ENCODE data around the gene EBLN1.

The EBLN1 gene

DNA sequence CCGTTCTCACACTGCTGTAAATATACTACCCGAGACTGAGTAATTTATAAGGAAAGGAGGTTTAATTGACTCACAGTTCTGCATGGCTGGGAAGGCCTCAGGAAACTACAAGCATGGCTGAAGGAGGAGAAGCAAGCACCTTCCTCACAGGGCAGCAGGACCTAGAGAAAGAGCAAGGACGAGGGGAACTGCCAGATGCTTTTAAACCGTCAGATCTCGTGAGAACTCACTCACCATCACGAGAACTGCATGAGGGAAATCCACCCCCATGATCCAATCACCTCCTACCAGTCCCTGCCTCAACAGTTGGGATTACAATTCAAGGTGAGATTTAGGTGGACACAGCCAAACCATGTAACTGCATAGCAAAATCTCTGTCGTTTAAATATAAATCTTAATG, at the start of gene EBLN1:
Gene EBLN1, minus strand, starts transcription at position 174 of the 400 bp plus-strand sequence. CDS start 8,032 bp downstream, outside the sequence.
- no peak for DNase-seq

DNA sequence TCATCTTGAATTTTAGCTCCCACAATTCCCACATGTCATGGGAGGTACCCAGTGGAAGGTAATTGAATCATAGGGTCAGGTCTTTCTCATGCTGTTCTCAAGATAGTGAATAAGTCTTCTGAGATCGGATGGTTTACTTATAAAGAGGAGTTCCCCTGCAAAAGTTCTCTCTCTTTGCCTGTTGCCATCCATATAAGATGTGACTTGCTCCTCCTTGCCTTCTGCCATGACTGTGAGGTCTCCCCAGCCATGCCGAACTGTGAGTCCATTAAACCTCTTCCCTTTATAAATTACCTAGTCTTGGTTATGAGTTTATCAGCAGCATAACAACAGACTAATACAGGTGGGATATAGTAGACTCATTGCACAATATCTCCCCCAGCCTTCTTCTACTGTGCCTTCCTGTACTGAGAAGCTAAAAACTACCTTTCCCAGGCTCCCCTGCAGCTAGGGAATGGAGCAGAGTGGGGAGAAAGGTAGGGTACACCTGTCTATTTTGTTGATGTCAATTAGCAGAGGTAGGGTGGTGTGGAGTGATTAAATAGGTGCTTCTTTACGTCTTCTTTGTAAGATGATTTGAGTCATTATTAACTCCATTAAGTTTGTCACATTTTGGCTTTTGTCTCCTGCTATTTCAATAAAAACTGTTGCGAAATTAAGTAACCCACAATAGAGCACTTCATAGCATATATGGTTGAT, 48.2 kb upstream of the EBLN1 start:
- DNase-seq, result no peak

DNA sequence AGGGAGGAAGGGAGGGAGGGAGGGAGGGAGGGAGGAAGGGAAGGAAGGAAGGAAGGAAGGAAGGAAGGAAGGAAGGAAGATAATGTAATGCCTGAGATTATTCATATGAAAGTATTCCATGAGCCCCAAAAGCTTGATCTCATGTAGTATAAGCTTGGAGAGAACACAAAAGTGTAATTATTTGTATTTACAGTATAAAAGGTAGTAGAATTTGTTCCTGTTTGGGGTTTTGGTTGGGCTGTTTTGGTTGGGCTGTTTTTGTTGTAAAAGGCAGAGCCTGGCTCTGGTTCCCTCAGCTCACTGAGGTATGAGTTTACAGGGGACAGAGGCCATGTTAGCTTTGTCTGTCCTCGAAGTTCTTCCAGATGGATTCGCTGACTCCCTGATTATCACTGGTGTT, 45.3 kb upstream of the EBLN1 start:
- DNase-seq, result no peak

DNA sequence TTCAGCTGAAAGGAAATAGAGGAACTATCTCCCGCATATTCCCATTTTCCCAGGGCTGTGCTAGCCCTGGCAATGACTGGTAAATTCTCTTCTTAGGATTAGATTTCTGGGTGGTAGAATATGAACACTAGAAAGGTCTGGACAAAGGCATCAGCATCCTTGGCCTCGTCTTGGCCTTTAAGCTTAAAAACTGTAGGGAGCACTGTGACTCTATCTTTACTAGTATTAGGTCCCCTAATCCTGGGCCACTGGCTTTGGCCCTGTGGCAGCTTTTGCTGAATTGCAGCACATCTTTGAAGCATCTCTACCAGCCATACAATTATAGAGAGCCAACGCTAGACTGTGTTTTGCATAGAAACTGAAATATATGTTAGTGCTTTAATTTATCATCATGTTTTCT, 41.5 kb upstream of the EBLN1 start:
- DNase-seq, result no peak

DNA sequence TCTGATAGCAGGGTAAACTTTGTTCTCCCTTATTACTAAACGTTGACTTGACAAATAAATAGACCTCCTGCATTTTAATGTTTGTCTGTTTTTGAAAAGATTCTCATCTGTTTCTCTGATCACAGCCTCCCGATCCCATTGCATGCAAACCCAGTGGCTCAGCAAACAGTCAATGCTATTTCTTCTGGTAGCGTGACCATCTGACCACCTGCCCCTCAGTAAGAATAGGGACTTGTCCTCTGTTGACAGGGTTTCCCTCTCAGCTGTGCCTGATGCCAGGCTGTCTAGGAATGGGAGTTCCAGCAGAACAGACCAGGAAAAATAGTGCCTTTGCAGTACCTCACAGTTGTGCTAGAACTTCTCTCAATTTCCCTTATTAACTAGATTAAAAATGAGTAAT, 40.7 kb upstream of the EBLN1 start:
- DNase-seq, result no peak

DNA sequence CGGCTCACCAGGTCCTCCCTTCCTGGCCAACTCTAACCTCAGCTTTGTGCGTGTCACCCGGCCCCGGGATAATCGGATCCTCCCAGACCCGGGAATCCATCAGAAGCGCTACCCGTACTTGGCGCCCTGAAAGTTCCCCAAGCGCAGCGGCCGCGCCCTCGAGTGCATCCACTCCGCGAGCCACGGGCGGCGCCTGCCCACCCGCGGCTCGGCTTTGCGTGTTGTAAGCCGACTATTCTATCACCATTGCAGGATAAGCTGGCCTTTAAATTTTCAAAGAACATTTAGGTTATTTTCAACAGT, 35.7 kb upstream of the EBLN1 start:
- no peak for DNase-seq

DNA sequence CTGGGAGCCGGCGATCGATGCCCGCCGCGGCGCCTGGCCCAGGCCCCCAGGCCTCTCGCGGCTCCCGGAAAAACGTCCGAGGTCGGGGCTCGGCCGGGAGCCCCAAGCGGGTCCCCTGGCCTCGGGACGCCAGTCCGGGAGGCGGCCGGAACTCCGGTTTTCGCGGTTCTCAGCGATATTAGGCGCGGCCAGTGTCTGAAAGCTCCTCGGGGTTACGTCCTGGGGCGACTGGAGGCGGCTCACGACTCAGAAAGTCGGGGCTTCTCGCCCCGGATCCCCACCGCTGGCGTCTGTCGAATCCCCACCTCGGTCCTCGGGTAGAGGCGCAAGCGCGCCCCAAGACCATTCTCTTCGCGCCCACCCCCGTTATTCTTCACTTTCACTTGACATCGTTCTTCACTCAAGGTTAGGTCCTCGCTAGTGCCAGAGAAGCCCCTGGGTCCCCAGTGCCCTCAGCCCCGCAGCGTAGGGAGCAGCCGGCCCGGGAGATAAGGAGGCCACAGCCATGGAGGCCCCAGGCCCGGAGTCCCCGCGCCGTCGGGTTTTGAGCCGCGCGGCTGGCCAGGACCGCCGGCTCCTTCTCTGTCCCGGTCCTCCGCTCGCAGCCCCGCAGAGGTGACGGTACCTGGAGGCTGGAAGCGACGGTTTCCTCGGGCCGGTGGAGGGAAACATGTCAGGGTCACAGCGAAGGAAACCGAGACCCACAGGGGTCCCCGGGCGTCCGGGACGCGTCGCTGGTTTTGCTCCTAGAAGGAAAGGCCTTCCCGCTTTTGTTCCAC, 35.2 kb upstream of the EBLN1 start:
- no peak for DNase-seq

DNA sequence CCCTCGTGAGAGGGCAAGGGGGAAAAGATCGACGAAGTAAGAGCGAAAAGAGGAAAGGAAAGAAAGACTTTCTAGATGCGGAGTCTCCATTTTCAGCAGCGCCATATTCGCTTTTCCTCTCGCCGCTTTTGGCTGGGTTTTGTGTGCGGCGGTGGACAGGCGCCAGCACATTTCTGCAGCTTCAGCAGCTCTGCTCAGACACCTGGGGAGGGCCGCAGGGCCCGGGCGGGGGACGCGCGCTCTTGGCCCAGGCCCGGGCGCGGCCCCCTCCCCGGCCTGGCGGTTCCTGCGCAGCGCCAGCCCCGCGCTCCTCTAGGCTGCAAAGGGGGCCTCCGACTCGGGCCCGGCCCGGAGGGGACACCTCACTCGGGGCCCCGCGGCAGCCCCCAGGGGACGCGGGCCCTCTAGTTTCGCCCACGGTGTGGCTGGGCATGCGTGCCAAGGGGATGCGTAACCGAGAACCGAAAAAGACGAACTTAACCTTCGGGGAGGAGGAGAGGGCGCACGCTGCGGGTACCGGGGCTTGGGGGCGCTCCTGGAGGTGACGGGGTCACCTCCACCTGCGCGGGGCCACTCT, 34.5 kb upstream of the EBLN1 start:
- DNase-seq, result no peak

DNA sequence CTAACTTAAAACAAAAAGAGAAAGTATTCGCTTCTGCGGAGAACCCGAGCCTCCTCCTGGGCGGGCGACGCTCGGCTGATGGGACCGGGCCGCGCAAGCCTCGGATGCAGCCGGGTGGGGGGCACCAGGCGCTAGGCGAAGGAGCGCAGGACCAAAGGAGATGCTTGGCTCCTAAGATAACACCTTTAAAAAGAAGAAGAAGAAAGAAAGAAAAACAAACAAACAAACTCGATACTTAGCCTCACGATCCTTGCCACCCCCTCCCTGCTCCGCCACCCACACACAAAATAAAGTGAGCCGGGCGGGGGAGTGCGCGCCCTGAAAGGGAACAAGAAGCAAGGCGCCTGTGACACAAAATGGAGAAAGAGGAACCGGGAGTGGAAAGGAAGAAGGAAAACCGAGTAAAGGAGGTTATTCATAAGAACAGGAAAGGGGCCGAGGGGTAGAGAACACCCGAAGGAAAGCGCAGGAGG, 34.0 kb upstream of the EBLN1 start:
- peak; percentile 11 for DNase-seq

DNA sequence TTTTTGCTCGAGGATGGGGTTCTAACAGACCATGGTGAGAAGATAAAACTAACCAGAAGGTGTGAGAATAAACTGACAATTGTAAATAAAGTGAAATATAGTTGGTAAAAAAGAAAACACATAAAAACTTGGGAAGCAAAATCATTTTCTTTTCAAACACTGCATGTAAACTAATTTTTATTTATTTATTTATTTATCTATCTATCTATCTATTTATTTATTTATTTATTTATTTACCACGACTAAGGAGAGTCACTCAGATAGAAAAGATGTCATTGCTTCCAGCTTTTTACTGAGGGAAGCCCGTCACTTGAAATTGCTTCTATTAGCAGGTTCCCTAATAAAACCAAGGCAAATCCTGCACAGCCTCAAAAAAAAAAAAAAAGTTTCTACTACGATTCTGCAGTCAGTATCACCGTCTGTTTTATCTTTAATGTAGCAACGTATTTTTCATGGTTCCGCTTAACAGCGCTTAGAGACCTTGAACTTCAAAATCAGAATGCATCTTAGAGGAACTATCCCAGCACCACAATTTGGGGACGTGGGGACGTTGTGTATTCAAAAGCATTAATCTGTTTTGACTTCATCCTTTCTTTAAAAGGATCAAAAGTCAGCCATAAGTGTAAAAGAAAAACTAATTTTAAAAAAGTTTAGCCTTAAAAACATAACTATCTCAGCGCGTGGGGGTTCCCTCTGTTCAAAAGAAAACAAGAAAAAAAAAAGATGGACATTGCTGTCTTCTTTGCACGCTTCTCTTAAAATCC, 33.3 kb upstream of the EBLN1 start:
- DNase-seq, result no peak

DNA sequence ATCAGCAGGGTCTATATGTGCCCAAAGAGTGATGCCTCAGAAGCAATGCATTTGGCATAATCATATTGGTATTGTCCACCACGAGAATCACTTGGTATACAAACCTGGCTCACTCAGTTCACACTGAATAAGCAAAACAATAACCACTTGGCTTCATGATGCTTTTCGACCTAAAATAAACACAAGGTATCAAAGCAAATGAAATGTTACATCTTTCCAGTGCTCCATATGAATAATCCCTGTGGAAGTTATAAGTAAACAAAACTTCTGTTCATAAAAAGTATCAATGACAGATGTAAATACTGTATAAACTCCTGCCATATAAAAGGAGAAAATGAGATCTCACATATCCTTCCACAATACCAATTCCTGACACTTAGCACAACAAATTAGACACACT, 29.8 kb upstream of the EBLN1 start:
- DNase-seq, result no peak

DNA sequence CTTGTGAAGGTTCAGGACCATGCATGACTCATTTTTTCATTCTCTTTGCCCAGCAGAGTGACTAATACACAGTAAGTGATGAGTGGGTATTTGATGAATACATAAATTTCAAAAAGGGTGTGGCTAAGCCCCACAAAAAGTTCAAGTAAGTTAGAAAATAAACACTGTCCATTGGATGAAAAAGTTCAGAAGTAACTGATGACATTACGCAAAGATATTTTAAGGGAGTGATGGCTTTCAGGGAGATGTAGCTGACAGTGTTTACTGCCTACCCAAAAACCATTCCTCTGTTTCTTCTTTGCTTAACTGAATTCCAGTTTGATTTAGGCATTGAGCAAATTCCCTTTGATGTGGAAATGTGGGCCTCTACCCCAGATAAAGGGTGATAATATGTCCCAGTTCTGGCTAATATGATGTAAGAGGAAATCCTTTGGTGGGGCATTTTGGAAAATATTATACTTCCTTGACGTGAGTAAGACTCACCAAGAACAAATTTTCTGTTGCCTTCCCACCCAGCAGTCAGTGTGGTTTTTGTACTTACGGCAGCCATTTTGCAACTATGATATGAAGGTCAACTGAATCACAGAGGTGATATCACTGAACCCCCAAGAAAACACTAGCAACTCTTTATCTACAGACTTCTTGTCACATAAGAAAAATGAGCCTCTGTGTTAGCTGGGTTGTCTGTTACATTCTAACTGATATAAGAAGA, 29.0 kb upstream of the EBLN1 start:
- peak; percentile 97 for DNase-seq

DNA sequence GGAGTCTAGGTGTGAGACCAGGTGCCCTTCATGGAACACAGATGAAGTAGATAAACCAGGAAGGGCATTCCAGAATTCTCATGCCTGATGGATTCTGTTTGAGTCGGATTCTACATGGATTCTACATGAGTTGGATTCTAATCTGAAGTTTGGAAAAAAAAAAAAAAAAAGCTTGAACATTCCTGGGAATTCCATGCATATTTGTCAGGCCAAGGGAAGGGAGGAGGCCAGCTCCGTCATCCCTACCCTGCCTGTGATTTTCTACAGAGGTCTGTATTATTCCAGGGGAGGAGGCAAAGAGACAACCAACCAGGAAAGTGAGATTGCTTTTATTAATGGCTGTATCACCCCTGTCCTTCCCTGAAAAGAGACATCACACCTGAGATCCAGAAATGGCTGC, 27.8 kb upstream of the EBLN1 start:
- peak; percentile 84 for DNase-seq

DNA sequence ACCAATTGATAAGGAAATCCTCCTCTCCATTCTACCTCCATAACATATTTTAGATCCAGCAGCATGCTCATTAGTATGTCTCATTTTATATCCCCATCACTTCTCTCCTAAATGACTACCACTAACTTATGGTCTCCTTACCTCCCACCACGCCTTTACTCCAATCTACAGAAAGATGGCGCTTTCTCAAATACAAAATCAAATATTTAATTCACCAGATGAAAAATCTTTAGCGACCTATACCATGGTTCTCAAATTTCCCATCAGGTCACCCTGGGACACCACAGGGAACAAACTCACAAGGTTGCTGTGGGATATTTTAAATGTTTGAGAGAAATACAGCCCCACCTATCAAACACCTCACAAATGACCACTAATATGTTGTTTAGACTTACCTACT, 27.0 kb upstream of the EBLN1 start:
- no peak for DNase-seq

DNA sequence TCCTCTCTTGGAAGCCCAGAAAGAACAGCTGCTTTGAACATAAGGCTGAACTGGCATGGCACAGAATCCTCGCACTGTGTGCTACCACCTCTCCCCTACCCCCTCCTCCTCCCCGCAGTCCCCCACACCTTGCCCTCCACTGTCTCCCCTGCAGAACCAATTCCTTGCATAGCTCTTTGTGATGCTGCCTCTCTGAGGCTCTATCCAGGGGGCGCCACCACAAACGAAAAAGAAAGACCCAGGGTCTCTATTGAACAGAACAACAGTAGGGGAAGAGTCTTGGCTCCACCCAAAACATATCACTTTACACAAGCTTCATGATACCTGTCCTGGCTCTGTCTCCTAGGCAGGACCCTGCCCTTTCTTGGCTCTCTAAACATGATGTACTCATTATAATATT, 26.2 kb upstream of the EBLN1 start:
- DNase-seq, result no peak

DNA sequence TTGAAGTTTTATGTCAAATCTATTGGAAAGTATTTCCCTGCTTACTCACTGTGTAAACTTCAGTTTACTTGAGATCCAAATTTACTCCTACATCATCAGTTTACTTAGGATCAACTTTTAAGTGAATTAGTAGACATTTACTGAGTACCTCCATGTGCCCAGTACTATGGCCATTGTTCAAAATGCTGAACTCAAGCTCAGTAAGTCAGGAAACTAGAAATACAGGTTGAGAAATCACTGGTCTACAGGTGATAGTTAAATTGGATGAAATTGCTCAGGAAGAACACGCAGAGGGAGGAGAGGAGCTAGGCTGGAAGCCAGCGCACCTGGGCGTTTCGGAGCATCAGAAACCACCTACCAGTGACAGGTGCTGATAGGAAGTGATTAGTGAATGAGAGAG, 25.5 kb upstream of the EBLN1 start:
- no peak for DNase-seq

DNA sequence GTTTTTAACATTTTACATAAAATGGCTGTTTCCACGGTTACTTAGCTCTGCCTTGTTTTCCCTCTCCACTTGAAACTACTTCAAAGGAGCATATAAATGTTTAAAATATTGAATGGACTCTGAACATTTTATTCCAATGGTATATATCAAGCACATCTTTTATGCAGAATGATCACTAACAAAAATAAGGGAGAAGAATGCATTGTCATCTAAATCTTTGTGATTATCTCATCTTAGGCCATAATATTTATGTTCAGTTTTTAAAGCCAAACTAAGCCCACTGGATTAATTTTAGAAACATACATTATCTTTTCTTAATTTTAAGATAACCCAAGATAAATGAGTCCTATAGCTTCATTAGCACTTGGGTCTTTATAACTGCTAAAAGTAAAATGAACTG, 13.4 kb upstream of the EBLN1 start:
- no peak for DNase-seq

DNA sequence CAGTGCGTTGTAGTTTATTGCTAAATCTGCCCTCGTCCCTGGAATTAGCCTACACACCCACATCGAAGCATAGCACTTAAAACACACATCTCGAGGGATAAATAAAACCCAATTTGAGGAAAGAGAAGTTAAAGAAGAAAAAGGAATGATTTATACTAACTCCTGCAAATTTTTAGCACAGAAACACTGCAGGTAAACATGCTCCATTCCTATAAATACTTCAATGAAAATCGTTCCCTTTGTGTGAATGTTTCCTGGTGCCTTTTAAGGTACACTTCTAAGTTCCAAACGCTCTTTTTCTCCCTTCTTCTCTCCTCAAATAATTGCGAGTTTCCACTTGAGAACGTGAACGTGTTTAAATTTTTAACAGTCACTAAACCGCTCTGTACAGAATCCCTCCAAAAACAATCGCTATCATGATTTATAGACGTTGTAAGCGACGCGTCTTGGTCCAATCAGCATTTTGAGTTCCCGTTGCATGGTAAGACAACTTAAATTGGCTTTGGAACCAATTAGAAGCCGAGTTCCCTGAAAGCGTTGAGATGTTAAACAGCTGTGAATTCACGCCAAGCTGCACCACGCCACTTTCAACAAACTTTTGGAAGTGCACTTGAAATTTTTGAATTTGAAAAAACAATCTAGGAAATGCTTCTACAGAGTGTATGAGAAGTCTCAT, 12.5 kb upstream of the EBLN1 start:
- peak; percentile 13 for DNase-seq

DNA sequence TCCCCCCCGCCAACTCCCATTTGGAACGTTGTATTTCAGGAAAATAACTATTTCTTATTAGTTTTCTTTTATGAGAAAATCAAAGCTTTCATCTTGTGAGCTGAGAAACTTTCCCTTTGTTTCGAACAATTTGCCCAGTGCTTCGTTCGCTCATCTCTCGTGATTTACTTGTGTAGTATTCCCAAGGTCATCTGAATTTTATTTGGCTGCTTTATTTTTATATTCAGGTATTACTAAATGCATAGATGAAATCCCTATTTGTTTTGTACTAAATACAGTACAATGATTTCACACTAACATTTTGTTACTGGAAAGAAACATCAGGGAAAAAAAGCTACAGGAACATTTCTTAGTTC, 12.0 kb upstream of the EBLN1 start:
- DNase-seq, result no peak

DNA sequence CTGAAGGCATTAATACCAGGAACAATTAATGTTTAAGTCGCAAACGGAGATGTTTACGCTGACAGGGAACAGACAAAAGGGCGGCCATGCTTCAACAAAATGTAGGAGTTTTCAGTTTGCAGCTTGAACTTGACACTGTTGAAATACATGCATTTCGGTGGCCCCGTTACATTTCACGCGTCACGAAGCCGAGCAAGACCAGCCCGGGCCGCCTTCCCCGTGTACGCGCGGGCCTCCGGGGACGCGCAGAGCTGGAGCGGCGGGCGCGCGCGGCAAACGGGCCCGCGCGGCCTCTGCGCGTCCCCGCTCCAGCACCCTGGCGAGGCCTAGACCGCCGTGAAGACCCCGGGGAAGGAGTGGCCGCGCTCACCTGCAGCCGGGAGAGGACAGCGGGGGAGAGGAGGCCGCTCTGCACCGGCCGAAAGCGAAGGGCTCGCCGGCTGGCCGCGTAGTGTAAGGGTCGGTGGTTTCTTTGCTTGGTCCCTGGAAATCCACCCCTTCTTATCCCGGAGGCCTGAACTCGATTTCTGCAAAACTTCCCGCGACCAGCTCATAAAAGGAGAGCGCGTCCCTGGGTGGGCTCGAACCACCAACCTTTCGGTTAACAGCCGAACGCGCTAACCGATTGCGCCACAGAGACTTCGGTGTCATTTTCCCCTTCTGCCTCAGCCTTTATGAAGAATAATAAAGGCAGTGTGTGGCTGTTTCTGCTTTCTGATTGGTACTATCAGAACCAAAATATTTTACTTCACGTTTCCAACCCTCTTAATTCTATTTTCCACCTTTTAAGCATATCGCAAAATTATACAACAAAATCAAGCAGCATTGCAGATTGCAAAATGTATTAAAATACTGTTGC, 11.4 kb upstream of the EBLN1 start:
- peak; percentile 76 for DNase-seq

DNA sequence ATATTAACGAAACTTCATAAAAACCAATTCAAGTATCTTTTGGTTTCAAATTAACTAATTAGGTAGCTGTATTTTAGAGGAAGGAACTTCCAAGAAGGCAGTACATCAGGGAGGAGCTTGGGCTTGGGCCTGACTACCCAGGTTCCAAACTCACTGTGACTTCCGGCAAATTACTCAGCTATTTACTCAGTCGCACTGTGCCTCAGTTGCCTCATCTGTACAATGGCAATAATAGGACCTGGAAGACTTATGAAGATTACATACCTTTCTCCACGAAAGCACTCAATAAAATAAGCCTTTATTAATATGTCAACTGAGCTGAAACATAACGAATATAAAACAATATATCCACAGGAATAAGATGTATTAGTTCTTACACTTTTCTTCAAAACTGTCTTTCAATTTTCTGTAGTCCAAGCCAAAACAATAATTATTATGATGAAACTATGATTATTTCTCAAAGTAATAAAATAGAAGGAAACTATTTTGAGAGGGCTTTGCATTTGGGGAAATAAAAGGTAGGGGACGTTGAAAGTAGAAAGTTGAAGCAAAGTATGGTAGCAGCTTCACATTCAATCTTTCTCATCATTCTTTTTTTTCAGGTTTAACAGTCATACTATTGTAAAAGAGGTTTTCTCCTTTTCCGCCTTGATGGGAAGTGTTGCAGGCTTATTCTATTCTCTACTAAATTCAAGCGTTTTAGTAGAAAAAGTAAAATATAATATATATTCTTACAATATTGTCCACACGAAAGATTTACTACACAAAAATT, 10.5 kb upstream of the EBLN1 start:
- DNase-seq, result no peak

Data from NCI-H226 (cell line).